ENCODE measurements around the gene LMNB1. TPM values are rescaled to one million over a fixed set of nuclear protein-coding genes. Genes with fewer than 3 reads are reported as not detected.

The LMNB1 gene
- total RNA-seq, 1 donor from 2014 or later = 200 TPM

DNA sequence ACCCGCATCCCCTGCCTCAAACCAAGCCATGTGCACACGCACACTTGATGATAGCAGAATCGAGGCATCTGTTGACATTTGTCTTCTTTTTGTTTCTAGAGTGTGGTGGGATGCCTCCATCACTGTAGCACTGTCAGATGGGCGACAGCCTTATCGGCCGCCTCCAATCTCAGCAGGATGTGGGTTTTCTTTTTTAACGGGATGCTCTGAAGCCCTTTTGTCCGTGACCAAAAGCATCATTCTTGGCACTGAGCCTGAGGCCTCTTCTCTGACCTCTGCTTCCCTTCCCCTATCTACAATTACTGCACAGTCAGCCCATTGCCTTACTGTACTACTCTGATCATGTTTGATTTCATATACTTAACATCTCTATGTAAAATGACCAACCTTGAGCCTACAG lies 78.3 kb downstream of the LMNB1 start:
- Mint-ChIP-seq H3K27ac (peak overlapping the region; percentile 22), H3K27me3 (ENCODE audit: insufficient read depth) (no peaks in the 10 kb centered on the region), H3K9me3 (no peaks in the 10 kb centered on the region), H3K4me3 (peak overlapping the region; percentile 12), H3K36me3 (ENCODE audit: low read depth) (peaks cover 12% of the 10 kb centered on the region), H3K4me1 (ENCODE audit: low read depth) (peaks cover 40% of the 10 kb centered on the region)
- intact Hi-C loops (cut with micrococcal nuclease) = no loop called here
- DNase-seq (ENCODE audit: low spot score) = no peak

DNA sequence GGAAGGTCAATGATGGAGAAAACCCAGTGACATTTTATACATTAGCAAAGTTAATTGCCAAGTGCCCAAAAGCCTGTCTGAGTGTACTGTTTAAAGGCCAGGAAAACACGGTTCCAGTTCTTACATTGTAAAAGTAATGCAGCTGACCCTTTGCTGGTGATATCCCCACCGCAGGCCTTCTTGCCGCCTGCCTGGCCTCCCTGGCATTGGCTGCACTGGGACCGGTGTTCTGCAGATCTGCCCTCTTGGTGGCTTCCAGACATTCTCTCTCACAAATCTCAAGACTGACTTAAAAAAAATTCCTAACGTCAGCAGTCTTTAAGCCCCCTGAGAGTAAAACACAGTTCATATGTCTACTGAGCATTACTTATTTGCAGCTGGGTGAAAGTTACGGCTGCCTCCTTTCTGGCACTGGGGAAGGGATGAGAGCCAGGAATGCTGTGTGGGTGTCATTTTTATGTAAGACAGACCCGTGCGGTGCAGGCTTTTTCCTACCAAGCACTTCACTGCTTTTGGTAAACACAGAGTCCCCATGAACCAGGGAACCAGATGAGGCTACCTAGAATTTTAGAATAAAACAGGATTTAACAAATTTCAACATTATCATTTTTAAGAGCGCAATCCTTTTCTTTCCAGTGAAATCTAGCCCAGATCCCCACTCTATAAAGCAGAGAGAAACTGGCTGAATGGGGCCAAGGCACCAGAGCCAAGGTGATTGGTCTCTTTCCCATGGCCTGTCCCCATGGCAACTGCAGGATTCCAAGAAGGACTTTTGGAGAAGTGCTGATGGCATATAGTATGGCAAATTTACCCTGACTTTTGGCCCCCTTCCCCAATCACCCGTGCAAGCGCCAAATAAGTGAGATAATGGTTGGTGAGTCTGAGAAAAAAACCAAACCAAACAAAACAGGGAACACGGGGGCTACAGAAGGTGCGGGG lies 80.8 kb downstream of the LMNB1 start:
- Mint-ChIP-seq H3K9me3 (no peaks in the 10 kb centered on the region), H3K27ac (no peak overlapping the region), H3K4me3 (no peak overlapping the region), H3K36me3 (ENCODE audit: low read depth) (peaks cover 16% of the 10 kb centered on the region), H3K27me3 (ENCODE audit: insufficient read depth) (no peaks in the 10 kb centered on the region), H3K4me1 (ENCODE audit: low read depth) (peaks cover 26% of the 10 kb centered on the region)
- intact Hi-C loops (cut with micrococcal nuclease) = no loop called here
- no peak for DNase-seq (ENCODE audit: low spot score)

DNA sequence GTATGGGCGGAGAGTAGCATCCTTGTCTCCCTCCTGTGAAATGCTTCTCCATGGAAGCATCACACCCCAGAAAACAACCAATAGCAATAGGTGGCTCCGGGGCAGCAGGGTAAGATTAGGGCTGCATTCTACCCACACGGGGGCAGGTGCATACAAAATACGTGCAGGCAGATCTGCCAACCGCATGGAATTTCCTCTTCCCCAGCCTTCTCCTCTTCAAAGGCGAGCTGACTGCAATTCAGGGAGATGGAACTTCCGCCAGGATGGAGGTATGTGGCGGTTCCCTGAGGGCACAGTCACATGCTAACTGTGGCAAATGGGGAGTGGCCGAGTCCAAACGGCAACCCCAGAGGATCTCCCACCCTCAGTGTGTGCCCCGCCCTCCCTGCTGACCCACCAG lies 81.5 kb downstream of the LMNB1 start:
- DNase-seq (ENCODE audit: low spot score) = no peak
- Mint-ChIP-seq H3K4me3 (no peak overlapping the region), H3K27me3 (ENCODE audit: insufficient read depth) (no peaks in the 10 kb centered on the region), H3K9me3 (no peaks in the 10 kb centered on the region), H3K27ac (no peak overlapping the region), H3K4me1 (ENCODE audit: low read depth) (peaks cover 23% of the 10 kb centered on the region), H3K36me3 (ENCODE audit: low read depth) (peaks cover 19% of the 10 kb centered on the region)
- intact Hi-C loops (cut with micrococcal nuclease) = no loop called here

DNA sequence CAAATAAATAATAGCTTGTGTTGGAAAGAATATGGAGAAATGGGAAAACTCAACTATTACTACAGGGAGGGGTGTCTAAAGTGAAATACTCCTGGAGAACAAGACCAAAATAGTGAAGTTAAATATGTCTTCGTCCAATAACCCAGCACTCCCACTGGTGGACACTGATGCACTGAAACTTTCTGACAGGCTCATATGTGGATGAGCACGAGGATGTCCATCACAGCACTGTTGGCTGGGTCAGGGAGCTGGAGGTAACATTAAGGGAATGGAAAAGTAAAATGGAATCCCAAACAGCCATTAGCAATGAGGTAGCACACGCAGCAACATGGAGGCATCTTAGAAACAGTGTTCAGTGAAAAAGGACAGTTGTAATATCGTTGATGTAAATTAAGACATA lies 86.5 kb downstream of the LMNB1 start:
- H3K27me3 Mint-ChIP-seq (ENCODE audit: insufficient read depth) = no peaks in the 10 kb centered on the region
- H3K9me3 Mint-ChIP-seq = no peaks in the 10 kb centered on the region
- peaks cover 7% of the 10 kb centered on the region for H3K4me1 Mint-ChIP-seq (ENCODE audit: low read depth)
- no peak overlapping the region for H3K27ac Mint-ChIP-seq
- DNase-seq (ENCODE audit: low spot score) = no peak
- intact Hi-C loops (cut with micrococcal nuclease) = no loop called here
- no peak overlapping the region for H3K4me3 Mint-ChIP-seq
- H3K36me3 Mint-ChIP-seq (ENCODE audit: low read depth) = peaks cover 7% of the 10 kb centered on the region

DNA sequence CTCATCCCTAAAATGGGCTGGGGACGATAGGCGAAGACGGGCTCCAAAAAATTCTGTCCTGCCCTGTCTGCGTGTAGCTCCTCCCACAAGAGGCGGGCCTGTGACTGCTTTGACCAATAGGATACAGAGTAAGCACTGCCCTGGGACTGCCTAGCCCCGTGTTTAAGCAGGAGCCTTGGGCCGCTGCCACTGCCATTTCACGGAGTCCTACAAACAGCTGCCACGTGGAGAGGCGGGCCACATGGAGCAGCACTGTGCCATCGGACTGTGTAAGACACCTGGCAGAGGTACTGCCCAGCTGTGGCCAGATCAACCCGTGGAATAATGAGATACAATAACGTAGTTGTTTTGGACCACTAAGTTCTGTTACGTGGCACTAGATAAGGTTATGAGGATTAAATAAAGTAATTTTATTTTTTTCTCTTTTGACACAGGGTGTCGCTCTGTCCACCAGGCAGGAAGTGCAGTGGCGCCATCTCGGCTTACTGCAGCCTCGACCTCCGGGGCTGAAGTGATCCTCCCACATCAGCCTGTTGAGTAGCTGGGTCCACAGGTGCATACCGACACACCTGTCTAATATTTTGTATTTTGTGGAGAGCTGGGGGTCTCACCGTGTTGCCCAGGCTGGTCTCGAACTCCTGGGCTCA lies 87.2 kb downstream of the LMNB1 start:
- H3K27me3 Mint-ChIP-seq (ENCODE audit: insufficient read depth) = no peaks in the 10 kb centered on the region
- no peak for DNase-seq (ENCODE audit: low spot score)
- H3K4me1 Mint-ChIP-seq (ENCODE audit: low read depth) = peaks cover 15% of the 10 kb centered on the region
- peaks cover 7% of the 10 kb centered on the region for H3K36me3 Mint-ChIP-seq (ENCODE audit: low read depth)
- no peak overlapping the region for H3K27ac Mint-ChIP-seq
- intact Hi-C loops (cut with micrococcal nuclease) = no loop called here
- no peaks in the 10 kb centered on the region for H3K9me3 Mint-ChIP-seq
- no peak overlapping the region for H3K4me3 Mint-ChIP-seq

DNA sequence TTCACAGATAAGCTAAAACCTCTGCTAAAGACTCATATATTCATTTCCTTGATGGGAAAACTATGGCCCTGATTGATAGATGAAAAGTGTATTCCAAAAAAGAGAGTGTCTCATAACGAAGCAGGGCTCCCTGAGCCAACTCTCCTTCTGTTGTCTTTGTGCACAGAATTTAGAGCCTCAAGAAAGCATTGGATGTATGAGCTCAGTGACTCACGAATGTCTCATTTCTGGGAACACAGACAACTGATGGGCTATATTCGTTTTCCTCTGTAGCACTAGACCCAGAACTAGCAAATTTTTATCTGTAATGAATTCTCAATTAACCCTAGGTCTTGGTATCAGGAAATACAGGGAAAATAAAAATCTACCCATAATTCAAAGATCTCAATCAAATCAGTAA lies 88.4 kb downstream of the LMNB1 start:
- Mint-ChIP-seq H3K4me1 (ENCODE audit: low read depth) (peaks cover 18% of the 10 kb centered on the region), H3K9me3 (no peaks in the 10 kb centered on the region), H3K27me3 (ENCODE audit: insufficient read depth) (no peaks in the 10 kb centered on the region), H3K27ac (no peak overlapping the region), H3K36me3 (ENCODE audit: low read depth) (peaks cover 7% of the 10 kb centered on the region), H3K4me3 (no peak overlapping the region)
- intact Hi-C loops (cut with micrococcal nuclease) = no loop called here
- no peak for DNase-seq (ENCODE audit: low spot score)

DNA sequence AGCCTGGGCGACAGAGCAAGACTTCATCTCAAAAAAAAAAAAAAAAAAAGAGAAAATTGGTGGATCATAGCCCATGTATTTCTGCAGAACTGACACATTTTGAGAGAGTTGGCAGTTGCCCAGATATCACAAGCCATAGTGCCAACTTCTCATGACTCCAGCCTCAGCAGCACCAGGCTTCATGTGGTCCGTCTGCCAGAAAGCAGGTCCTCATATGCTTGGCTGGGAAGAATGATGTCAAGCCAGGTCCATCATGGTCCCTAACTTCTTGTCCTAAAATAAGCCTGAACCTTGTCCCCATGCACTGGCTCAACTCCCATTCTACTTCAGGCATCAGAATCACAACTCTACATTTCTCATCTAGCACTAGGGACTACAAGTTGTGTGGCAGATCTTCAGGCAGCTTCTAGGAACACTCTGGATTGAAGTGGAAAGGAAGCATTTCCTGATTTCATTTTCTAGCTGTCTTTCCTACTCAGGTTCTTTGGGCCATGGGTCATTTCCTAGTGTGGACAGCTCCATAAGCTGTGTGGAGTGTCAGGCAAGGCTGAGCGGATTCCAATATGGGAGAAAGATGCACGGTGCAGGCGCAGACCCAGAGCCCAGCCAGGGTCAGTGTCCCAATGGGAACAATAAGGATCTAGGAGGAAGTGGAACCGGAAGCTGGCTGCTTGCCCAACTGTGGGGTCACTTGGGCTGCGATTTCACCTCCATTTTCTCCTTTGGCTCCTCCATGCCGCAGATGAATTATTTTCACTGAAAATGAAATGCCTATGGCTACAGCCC lies 90.1 kb downstream of the LMNB1 start:
- intact Hi-C loops (cut with micrococcal nuclease) = no loop called here
- Mint-ChIP-seq H3K4me3 (no peak overlapping the region), H3K9me3 (no peaks in the 10 kb centered on the region), H3K27me3 (ENCODE audit: insufficient read depth) (no peaks in the 10 kb centered on the region), H3K36me3 (ENCODE audit: low read depth) (peaks cover 5% of the 10 kb centered on the region), H3K27ac (no peak overlapping the region), H3K4me1 (ENCODE audit: low read depth) (peaks cover 18% of the 10 kb centered on the region)
- DNase-seq (ENCODE audit: low spot score) = no peak

DNA sequence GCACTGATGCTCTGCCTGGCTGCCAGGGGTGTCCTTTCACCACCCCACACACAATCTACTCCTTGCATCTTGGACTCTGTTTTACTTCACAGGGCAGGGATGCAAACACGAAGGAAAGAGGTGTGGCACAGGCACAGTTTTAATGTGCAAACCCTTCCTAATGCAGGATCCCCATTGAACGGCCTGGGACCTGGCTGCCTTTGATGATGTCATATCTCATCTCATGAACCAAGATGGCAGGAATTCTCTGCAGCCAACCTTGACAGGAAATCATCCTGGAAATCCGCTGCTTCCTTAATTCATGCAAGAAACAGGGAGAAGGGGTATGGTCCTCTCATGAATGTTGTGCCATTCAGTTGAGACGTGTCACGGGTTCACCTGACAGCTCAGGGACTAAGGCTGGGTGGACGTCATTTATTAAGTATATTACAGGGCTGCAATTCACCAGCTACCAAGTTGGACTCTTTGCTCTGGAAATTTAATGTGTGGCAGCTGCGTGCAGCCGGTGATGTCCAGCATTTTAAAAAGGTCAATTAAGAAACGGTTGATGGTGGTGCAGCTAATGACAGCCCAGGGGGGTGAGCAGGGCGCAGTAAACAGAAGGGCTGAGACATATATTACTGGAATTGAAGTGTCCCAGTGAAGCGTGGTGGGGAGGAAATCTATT lies 91.5 kb downstream of the LMNB1 start:
- no peaks in the 10 kb centered on the region for H3K27me3 Mint-ChIP-seq (ENCODE audit: insufficient read depth)
- intact Hi-C loops (cut with micrococcal nuclease) = no loop called here
- H3K4me3 Mint-ChIP-seq = peak overlapping the region; percentile 52
- H3K4me1 Mint-ChIP-seq (ENCODE audit: low read depth) = peaks cover 11% of the 10 kb centered on the region
- no peaks in the 10 kb centered on the region for H3K9me3 Mint-ChIP-seq
- H3K36me3 Mint-ChIP-seq (ENCODE audit: low read depth) = peaks cover 2% of the 10 kb centered on the region
- DNase-seq (ENCODE audit: low spot score) = no peak
- no peak overlapping the region for H3K27ac Mint-ChIP-seq

DNA sequence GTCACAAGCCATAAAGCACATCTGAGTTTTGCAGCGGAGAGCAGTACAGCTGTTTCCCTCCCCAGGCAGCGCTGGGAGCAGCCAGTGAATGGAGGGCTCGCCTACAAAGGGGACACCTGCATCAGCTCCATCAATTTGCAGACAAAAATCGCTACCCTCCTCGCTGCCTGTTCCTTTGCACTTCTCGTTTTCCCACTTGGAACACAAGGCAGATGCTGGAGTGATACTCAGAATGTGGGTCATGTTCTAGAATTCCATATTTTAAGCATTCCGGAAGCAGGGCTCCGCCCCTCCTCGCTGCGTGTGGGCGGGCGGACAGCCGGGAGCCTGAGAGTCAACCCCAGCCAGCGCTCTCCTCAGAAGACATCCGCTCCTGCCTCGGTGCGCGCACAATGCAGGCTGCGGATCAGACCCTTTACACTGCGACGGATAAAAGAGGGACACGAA lies 92.1 kb downstream of the LMNB1 start:
- no peaks in the 10 kb centered on the region for H3K27me3 Mint-ChIP-seq (ENCODE audit: insufficient read depth)

DNA sequence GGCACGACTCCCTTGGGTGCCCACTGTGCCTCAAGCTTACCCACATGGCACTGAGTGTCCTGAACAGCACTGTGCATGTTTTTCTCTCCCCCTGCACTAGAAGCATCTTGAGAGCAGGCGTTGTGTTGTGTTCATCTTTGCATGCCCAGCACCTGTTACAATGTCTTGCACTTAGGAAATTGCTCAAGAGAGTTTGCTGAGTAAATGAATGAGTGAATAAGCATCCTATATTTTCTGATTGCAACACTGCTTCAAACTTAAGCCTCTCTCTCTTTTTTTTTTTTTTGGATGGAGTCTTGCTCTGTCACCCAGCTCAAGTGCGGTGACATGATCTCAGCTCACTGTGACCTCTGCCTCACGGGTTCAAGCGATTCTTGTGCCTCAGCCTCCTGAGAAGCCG lies 94.5 kb downstream of the LMNB1 start:
- no peak overlapping the region for H3K4me3 Mint-ChIP-seq
- no peaks in the 10 kb centered on the region for H3K9me3 Mint-ChIP-seq
- H3K4me1 Mint-ChIP-seq (ENCODE audit: low read depth) = peaks cover 11% of the 10 kb centered on the region
- H3K27ac Mint-ChIP-seq = no peak overlapping the region
- no peak for DNase-seq (ENCODE audit: low spot score)
- intact Hi-C loops (cut with micrococcal nuclease) = no loop called here
- peaks cover 2% of the 10 kb centered on the region for H3K36me3 Mint-ChIP-seq (ENCODE audit: low read depth)
- H3K27me3 Mint-ChIP-seq (ENCODE audit: insufficient read depth) = no peaks in the 10 kb centered on the region

More for the DNA sequence above, 92.1 kb downstream of the LMNB1 start:
- H3K36me3 Mint-ChIP-seq (ENCODE audit: low read depth) = peaks cover 2% of the 10 kb centered on the region
- intact Hi-C loops (cut with micrococcal nuclease) = no loop called here
- no peaks in the 10 kb centered on the region for H3K9me3 Mint-ChIP-seq
- no peak for DNase-seq (ENCODE audit: low spot score)
- peak overlapping the region; percentile 52 for H3K4me3 Mint-ChIP-seq
- no peak overlapping the region for H3K27ac Mint-ChIP-seq
- peaks cover 11% of the 10 kb centered on the region for H3K4me1 Mint-ChIP-seq (ENCODE audit: low read depth)

DNA sequence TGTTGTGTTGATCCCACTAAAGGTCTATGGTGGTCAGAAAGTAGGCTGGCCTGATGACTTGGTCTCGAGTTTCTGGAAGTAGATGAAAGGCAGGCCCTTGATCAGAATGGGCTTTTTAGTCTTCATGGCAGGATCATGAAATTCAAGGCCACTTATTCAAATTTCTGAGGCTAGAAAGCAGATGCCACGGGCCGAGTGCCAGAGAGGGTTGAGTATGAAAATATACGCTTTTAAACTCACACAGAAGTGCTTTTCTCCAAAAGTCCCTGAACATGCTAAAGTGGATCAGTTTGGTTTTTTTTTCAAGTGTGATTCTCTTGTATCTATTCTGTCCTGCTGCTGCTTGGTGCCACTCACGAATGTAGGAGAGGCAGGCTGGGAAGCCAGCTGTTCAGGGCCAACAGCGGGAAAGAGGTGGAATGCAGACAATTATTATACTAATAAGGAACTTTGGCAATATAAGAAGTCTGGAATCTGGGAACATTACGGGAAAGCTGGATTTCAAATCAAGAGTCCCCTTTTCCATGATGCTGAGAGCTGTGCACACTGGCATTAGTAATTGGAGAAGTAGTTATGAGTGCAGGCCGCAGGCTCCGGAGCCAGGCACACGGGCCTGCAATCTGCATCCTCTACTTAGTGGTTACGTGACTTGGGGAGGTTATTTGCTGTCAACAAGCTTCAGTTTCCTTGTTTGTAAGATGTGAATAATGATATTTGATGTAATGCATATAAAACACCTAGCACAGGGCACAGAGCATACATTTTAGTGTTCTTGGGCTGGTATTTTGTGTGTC lies 95.8 kb downstream of the LMNB1 start:
- no peaks in the 10 kb centered on the region for H3K9me3 Mint-ChIP-seq
- H3K27ac Mint-ChIP-seq = no peak overlapping the region
- intact Hi-C loops (cut with micrococcal nuclease) = no loop called here
- no peak for DNase-seq (ENCODE audit: low spot score)
- H3K36me3 Mint-ChIP-seq (ENCODE audit: low read depth) = peaks cover 3% of the 10 kb centered on the region
- no peak overlapping the region for H3K4me3 Mint-ChIP-seq
- no peaks in the 10 kb centered on the region for H3K27me3 Mint-ChIP-seq (ENCODE audit: insufficient read depth)
- peaks cover 11% of the 10 kb centered on the region for H3K4me1 Mint-ChIP-seq (ENCODE audit: low read depth)

DNA sequence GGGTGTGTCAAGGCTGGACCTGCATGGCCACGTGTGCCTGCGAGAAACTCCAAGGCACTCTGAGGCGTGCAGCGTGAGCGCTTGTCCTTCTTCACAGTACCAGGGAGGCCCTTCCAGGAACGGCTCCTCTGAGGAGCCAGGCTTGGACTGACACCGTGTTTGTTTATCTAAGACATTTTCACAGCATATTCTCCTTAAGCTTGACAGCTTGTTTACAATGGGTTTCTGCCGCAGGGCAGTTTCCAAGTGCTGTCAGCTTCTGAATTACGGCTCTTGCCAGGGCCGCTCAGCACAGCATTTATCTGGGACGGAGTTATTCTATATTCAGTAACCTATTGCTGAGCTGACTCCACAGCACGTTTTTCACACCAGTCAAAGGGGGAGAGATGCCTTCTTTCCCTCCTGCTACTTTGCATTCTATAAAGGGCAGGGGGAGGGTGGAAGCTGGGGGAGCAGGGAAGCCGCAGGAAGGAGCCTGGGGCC lies 98.4 kb downstream of the LMNB1 start:
- Mint-ChIP-seq H3K4me3 (no peak overlapping the region), H3K4me1 (ENCODE audit: low read depth) (no peaks in the 10 kb centered on the region), H3K9me3 (no peaks in the 10 kb centered on the region), H3K36me3 (ENCODE audit: low read depth) (peaks cover 7% of the 10 kb centered on the region), H3K27ac (no peak overlapping the region), H3K27me3 (ENCODE audit: insufficient read depth) (no peaks in the 10 kb centered on the region)
- intact Hi-C loops (cut with micrococcal nuclease) = no loop called here
- DNase-seq (ENCODE audit: low spot score) = no peak

All from activated T-helper 1 cell treated with anti-CD3 and anti-CD28 coated beads, Interleukin-12 subunit alpha, Interleukin-12 subunit beta, Interleukin-2, Interleukin-4 antibody, amounts not matched to agents 30 ng/mL and 10 ng/mL and 1 ng/mL, durations not matched to agents 14 hours and 24 hours and 36 hours (primary cell).